ENCODE measurements around the gene ALPK3.

- no peak for TF ChIP-seq ZBTB8A (IDR thresholded peaks at IDR 0.05; ENCODE audit: partially characterized antibody)
- TF ChIP-seq NR2C1 (IDR thresholded peaks at IDR 0.05) = no peak
- no peak for TF ChIP-seq NR2C1 (tag; IDR thresholded peaks at IDR 0.05)
- no peak for TF ChIP-seq KLF1 (tag; IDR thresholded peaks at IDR 0.05)
- TF ChIP-seq, protein P1, sequence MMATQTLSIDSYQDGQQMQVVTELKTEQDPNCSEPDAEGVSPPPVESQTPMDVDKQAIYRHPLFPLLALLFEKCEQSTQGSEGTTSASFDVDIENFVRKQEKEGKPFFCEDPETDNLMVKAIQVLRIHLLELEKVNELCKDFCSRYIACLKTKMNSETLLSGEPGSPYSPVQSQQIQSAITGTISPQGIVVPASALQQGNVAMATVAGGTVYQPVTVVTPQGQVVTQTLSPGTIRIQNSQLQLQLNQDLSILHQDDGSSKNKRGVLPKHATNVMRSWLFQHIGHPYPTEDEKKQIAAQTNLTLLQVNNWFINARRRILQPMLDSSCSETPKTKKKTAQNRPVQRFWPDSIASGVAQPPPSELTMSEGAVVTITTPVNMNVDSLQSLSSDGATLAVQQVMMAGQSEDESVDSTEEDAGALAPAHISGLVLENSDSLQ (IDR thresholded peaks at IDR 0.05) = no peak
- TF ChIP-seq RFX7 (CRISPR knock-in tag; IDR thresholded peaks at IDR 0.05) = no peak
- no peak for TF ChIP-seq GMEB1 (CRISPR knock-in tag; IDR thresholded peaks at IDR 0.05)
- no peak for TF ChIP-seq ARID3B (CRISPR knock-in tag; IDR thresholded peaks at IDR 0.05; ENCODE audit: borderline replicate concordance)
- TF ChIP-seq, protein P2, sequence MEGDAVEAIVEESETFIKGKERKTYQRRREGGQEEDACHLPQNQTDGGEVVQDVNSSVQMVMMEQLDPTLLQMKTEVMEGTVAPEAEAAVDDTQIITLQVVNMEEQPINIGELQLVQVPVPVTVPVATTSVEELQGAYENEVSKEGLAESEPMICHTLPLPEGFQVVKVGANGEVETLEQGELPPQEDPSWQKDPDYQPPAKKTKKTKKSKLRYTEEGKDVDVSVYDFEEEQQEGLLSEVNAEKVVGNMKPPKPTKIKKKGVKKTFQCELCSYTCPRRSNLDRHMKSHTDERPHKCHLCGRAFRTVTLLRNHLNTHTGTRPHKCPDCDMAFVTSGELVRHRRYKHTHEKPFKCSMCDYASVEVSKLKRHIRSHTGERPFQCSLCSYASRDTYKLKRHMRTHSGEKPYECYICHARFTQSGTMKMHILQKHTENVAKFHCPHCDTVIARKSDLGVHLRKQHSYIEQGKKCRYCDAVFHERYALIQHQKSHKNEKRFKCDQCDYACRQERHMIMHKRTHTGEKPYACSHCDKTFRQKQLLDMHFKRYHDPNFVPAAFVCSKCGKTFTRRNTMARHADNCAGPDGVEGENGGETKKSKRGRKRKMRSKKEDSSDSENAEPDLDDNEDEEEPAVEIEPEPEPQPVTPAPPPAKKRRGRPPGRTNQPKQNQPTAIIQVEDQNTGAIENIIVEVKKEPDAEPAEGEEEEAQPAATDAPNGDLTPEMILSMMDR (IDR thresholded peaks at IDR 0.05 in 2 of 3, conservative IDR thresholded peaks at IDR 0.05 in 1 of 3; ENCODE audit: insufficient read depth in 2 of 3, low read depth in 1 of 3, low read length in 3 of 3) = no peak
- TF ChIP-seq MXI1 (IDR thresholded peaks at IDR 0.05; ENCODE audit: low read depth, low read length) = no peak
- no peak for TF ChIP-seq BCOR (IDR thresholded peaks at IDR 0.05)
- no peak for TF ChIP-seq ZFX (CRISPR knock-in tag; IDR thresholded peaks at IDR 0.05)
- TF ChIP-seq ZNF507 (tag; conservative IDR thresholded peaks at IDR 0.05) = no peak
These were observed 84.4 kb downstream of the ALPK3 start for GRCh38 chr15:84901540-84901939.

Data from K562 (cell line).